Measurements from ENCODE around the gene MAD2L2.

DNA sequence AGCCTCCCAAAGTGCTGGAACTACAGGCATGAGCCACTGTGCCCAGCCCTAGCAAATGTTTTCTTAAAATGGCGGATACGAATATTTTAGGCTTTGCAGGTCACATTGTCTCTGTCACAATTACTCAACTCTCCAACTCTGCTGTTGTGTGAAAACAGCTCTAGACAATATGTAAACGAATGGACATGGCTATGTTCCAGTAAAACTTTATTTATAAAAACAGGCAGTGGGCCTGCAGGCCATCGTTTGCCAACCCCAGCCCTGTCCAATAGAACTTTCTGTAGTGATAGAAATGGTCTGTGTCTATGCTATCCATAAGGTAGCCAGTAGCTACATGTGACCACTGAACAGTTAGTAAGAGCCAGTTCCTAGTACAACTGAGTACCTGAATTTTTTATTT, 21.2 kb downstream of the MAD2L2 start:
- TF ChIP-seq, protein P1, sequence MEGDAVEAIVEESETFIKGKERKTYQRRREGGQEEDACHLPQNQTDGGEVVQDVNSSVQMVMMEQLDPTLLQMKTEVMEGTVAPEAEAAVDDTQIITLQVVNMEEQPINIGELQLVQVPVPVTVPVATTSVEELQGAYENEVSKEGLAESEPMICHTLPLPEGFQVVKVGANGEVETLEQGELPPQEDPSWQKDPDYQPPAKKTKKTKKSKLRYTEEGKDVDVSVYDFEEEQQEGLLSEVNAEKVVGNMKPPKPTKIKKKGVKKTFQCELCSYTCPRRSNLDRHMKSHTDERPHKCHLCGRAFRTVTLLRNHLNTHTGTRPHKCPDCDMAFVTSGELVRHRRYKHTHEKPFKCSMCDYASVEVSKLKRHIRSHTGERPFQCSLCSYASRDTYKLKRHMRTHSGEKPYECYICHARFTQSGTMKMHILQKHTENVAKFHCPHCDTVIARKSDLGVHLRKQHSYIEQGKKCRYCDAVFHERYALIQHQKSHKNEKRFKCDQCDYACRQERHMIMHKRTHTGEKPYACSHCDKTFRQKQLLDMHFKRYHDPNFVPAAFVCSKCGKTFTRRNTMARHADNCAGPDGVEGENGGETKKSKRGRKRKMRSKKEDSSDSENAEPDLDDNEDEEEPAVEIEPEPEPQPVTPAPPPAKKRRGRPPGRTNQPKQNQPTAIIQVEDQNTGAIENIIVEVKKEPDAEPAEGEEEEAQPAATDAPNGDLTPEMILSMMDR (IDR thresholded peaks at IDR 0.05), result no peak
- TF ChIP-seq POLR2A (IDR thresholded peaks at IDR 0.05), result no peak

All from transverse colon (tissue), 3 donors.